HCT116 (cell line): ENCODE measurements around the gene SYCP3. TPM values are rescaled to one million over a fixed set of nuclear protein-coding genes. Genes with fewer than 3 reads are reported as not detected.

Experiments used
- ATAC-seq: fragments of 200-7000 bp; cut with Tn5 transposase; 2 replicates; pipeline ENCODE4 v1.9.1; 2020; ENCODE audit warnings: mild to moderate bottlenecking, moderate library complexity
- BruUV-seq: library from RNA; stranded (reverse); fragments of 400-500 nt; replicated peaks from 2 replicates; lab custom pipeline; 2021; lab: Mats Ljungman, UMichigan
- CTCF ChIA-PET: fragments of 300-600 bp; sonication (Branson Sonifier 250); formaldehyde crosslinking; loops from one replicate; lab custom pipeline; 2021; ENCODE audit warnings: antibody characterized with exemption; lab: Charles Lee
- POLR2A ChIA-PET: fragments of 300-600, 350-600 bp; sonication (Branson Sonifier 250); formaldehyde crosslinking; loops from one replicate; lab custom pipeline; 2021; ENCODE audit warnings: antibody characterized with exemption; lab: Charles Lee
- RAD21 ChIA-PET, 2 experiments: fragments of 300-600 bp; sonication (Branson Sonifier 250); formaldehyde crosslinking; loops; one replicate each; lab custom pipeline; 2023; ENCODE audit warnings: low total read pairs in 2 of 2; ENCODE audit not compliant: uncharacterized antibody in 2 of 2, unreplicated experiment in 2 of 2, low non-redundant PET in 1 of 2; lab: Charles Lee
- DNase-seq: peaks from one replicate; pipeline ENCODE4 v3.0.0-alpha.2; 2010; ENCODE audit warnings: low read depth, low spot score
- H2AFZ ChIP-seq: fragments of 200-600 bp; shearing (Covaris generic), sonication (generic); 2 replicates; pipeline ENCODE4 v1.6.1; 2017; ENCODE audit warnings: low read depth, mixed run types, mixed read lengths, antibody characterized with exemption, low read length; ENCODE audit not compliant: poor library complexity, severe bottlenecking
- H3K27ac ChIP-seq: 2 replicates; pipeline ENCODE4 v1.5.1; 2012; ENCODE audit warnings: low read depth, low read length
- H3K27me3 ChIP-seq: fragments of 200-600 bp; sonication (generic); 2 replicates; pipeline ENCODE4 v1.6.1; 2016; ENCODE audit warnings: mixed run types, low read length, mixed read lengths; ENCODE audit not compliant: insufficient read depth
- H3K36me3 ChIP-seq, 2 experiments: fragments of 200-500 bp in 1 of 2; fragments of 200-600 bp in 1 of 2; sonication (Bioruptor generic) in 1 of 2; sonication (generic) in 1 of 2; 2 replicates each; pipeline versions ENCODE4 v1.5.1 to v1.6.1; 2014 to 2016; ENCODE audit warnings: low read length in 2 of 2, inconsistent platforms in 1 of 2, mixed read lengths in 1 of 2, mixed run types in 1 of 2; ENCODE audit not compliant: insufficient read depth in 2 of 2, control insufficient read depth in 1 of 2
- H3K4me1 ChIP-seq, 2 experiments: fragments of 200-600 bp in 1 of 2; sonication (generic) in 1 of 2; 2 replicates each; pipeline versions ENCODE4 v1.5.1 to v1.6.1; 2012 to 2017; ENCODE audit warnings: low read length in 2 of 2, inconsistent platforms in 1 of 2, mild to moderate bottlenecking in 1 of 2, mixed read lengths in 1 of 2, mixed run types in 1 of 2, moderate library complexity in 1 of 2; ENCODE audit not compliant: insufficient read depth in 2 of 2, control insufficient read depth in 1 of 2
- H3K4me2 ChIP-seq: fragments of 200-600 bp; sonication (generic); 2 replicates; pipeline ENCODE4 v1.6.1; 2017; ENCODE audit warnings: mixed run types, low read length, mixed read lengths
- H3K4me3 ChIP-seq, 2 experiments: fragments of 200-600 bp in 1 of 2; sonication (generic) in 1 of 2; replicated peaks in 1 of 2; 2 replicates each; pipeline ENCODE4 v1.5.1; 2011 to 2016; ENCODE audit warnings: low read length in 2 of 2, control low read depth in 1 of 2, low read depth in 1 of 2, mild to moderate bottlenecking in 1 of 2, mixed read lengths in 1 of 2, mixed run types in 1 of 2
- H3K79me2 ChIP-seq: fragments of 200-600 bp; sonication (generic); 2 replicates; pipeline ENCODE4 v1.6.1; 2017; ENCODE audit warnings: mild to moderate bottlenecking, mixed run types, low read length, moderate library complexity, mixed read lengths; ENCODE audit not compliant: insufficient read depth
- H3K9ac ChIP-seq: fragments of 200-600 bp; sonication (generic); 2 replicates; pipeline ENCODE4 v1.6.1; 2016; ENCODE audit warnings: low read length, mixed read lengths
- H3K9me2 ChIP-seq: fragments of 200-600 bp; sonication (generic), shearing (Covaris generic); 2 replicates; pipeline ENCODE4 v1.6.1; 2017; ENCODE audit warnings: mixed run types, mild to moderate bottlenecking, moderate library complexity; ENCODE audit not compliant: insufficient read depth
- H3K9me3 ChIP-seq, 2 experiments: fragments of 200-500 bp in 1 of 2; fragments of 200-600 bp in 1 of 2; sonication (Bioruptor generic) in 1 of 2; sonication (generic) in 1 of 2; 2 replicates each; pipeline ENCODE4 v1.6.1; 2014 to 2017; ENCODE audit warnings: low read length in 2 of 2, mixed read lengths in 2 of 2, inconsistent platforms in 1 of 2, low read depth in 1 of 2, mild to moderate bottlenecking in 1 of 2, mixed run types in 1 of 2, moderate library complexity in 1 of 2; ENCODE audit not compliant: control insufficient read depth in 1 of 2, insufficient read depth in 1 of 2
- H4K20me1 ChIP-seq: fragments of 200-600 bp; sonication (generic), shearing (Covaris generic); 2 replicates; pipeline ENCODE4 v1.6.1; 2017; ENCODE audit warnings: mixed run types, mild to moderate bottlenecking, moderate library complexity; ENCODE audit not compliant: insufficient read depth
- ATF3 ChIP-seq: IDR thresholded peaks from 2 replicates; pipeline ENCODE4 v1.6.1; 2012
- CBX3 ChIP-seq: IDR thresholded peaks from 2 replicates; pipeline ENCODE4 v1.6.1; 2012; ENCODE audit warnings: low read depth
- CTCF ChIP-seq, 3 experiments: fragments of 200-600 bp in 1 of 3; sonication (generic) in 1 of 3; IDR thresholded peaks in 2 of 3; conservative IDR thresholded peaks in 1 of 3; 2 replicates each; pipeline ENCODE4 v1.5.1; 2012 to 2017; ENCODE audit warnings: low read depth in 2 of 3, low read length in 2 of 3, antibody characterized with exemption in 1 of 3, borderline replicate concordance in 1 of 3, control low read depth in 1 of 3, mild to moderate bottlenecking in 1 of 3, mixed read lengths in 1 of 3, mixed run types in 1 of 3, moderate library complexity in 1 of 3; ENCODE audit not compliant: insufficient read depth in 1 of 3
- EZH2 ChIP-seq: fragments of 200-600 bp; sonication (generic); IDR thresholded peaks from 2 replicates; pipeline ENCODE4 v1.6.1; 2017; ENCODE audit warnings: antibody characterized with exemption, mixed run types
- FOSL1 ChIP-seq: IDR thresholded peaks from 2 replicates; pipeline ENCODE4 v1.6.1; 2012; ENCODE audit warnings: low read depth
- POLR2AphosphoS5 ChIP-seq: IDR thresholded peaks from 2 replicates; pipeline ENCODE4 v1.6.1; 2011; ENCODE audit warnings: mild to moderate bottlenecking, low read depth, low read length, moderate library complexity
- RAD21 ChIP-seq: IDR thresholded peaks from 2 replicates; pipeline ENCODE4 v1.6.1; 2012; ENCODE audit warnings: low read depth, mild to moderate bottlenecking
- SIN3A ChIP-seq: IDR thresholded peaks from 2 replicates; pipeline ENCODE4 v1.6.1; 2012; ENCODE audit warnings: low read depth
- SRF ChIP-seq: IDR thresholded peaks from 2 replicates; pipeline ENCODE4 v1.6.1; 2012; ENCODE audit warnings: low read depth
- ZBTB33 ChIP-seq: IDR thresholded peaks from 2 replicates; pipeline ENCODE4 v1.6.1; 2011; ENCODE audit warnings: mild to moderate bottlenecking, low read length, moderate library complexity; ENCODE audit not compliant: insufficient replicate concordance; ENCODE audit errors: extremely low read depth
- intact Hi-C: fragments of 100-400 bp; cut with micrococcal nuclease; formaldehyde crosslinking; loops from 2 replicates; pipeline ENCODE4 v1.10.0; 2022
- total RNA-seq: library from RNA; stranded (reverse); gene quantifications from one replicate; pipeline ENCODE4 v1.2.1, GENCODE V29; 2021; ENCODE audit not compliant: unreplicated experiment

Gene SYCP3
- total RNA-seq, 1 experiment from 2014 or later, result not detected

GRCh38 chr12:101743724-101744472 is 4.6 kb upstream of the SYCP3 start:
- ChIA-PET RAD21 (no interaction called here), POLR2A (no interaction called here), CTCF (no interaction called here)
- ATAC-seq (no peak), DNase-seq (no peak)
- Histone ChIP-seq H3K9ac (no peak overlapping the region), H3K4me3 (no peak overlapping the region), H3K9me3 (no peaks in the 10 kb centered on the region), H3K27ac (no peak overlapping the region), H4K20me1 (no peaks in the 10 kb centered on the region), H3K79me2 (no peaks in the 10 kb centered on the region), H3K4me2 (no peak overlapping the region), H2AFZ (no peak overlapping the region), H3K9me2 (no peaks in the 10 kb centered on the region), H3K36me3 (peaks cover 0 to 6% of the 10 kb centered on the region in 2 experiments; a peak in 2 of 4 replicates), H3K27me3 (no peaks in the 10 kb centered on the region), H3K4me1 (no peaks in the 10 kb centered on the region)
- no TSS peak for BruUV-seq
- intact Hi-C loops, result no loop called here
- TF ChIP-seq EZH2, result no peak
- TF ChIP-seq POLR2AphosphoS5, result no peak
- TF ChIP-seq RAD21, result no peak
- no peak for TF ChIP-seq ZBTB33
- TF ChIP-seq SRF, result no peak

- CTCF ChIA-PET, result no interaction called here
- intact Hi-C loops, result no loop called here
- BruUV-seq, result no TSS peak
- Histone ChIP-seq H2AFZ (no peak overlapping the region), H4K20me1 (no peaks in the 10 kb centered on the region), H3K9me3 (no peaks in the 10 kb centered on the region), H3K27ac (no peak overlapping the region), H3K79me2 (no peaks in the 10 kb centered on the region), H3K4me3 (no peak overlapping the region), H3K4me1 (no peaks in the 10 kb centered on the region), H3K9me2 (no peaks in the 10 kb centered on the region), H3K4me2 (no peak overlapping the region), H3K9ac (no peak overlapping the region)
- POLR2A ChIA-PET, result no interaction called here
- DNase-seq, result no peak
- RAD21 ChIA-PET, result no interaction called here
- ATAC-seq, result no peak
- TF ChIP-seq SIN3A, result no peak
- no peak for TF ChIP-seq ATF3
- TF ChIP-seq CTCF (IDR thresholded peaks at IDR 0.05 in 2 of 3, conservative IDR thresholded peaks at IDR 0.05 in 1 of 3; ENCODE audit: borderline replicate concordance in 1 of 3, insufficient read depth in 1 of 3, low read depth in 2 of 3, low read length in 2 of 3), result no peak
- no peak for TF ChIP-seq FOSL1
- no peak for TF ChIP-seq POLR2AphosphoS5
- no peak for TF ChIP-seq CBX3
- TF ChIP-seq, all 23 proteins: peak for 0
- H3K27me3 ChIP-seq, result no peaks in the 10 kb centered on the region
- H3K36me3 ChIP-seq, result peaks cover 0 to 6% of the 10 kb centered on the region in 2 experiments; a peak in 2 of 4 replicates
These were observed 4.0 kb upstream of the SYCP3 start for GRCh38 chr12:101743242-101743641.
